Subcutaneous adipose tissue (tissue), 4 donors: Measurements from ENCODE around the gene SMIM17. TPM values are rescaled to one million over a fixed set of nuclear protein-coding genes. Genes with fewer than 3 reads are reported as not detected.

ENCODE experiments used
- total RNA-seq, 4 donors: library from RNA; depleted of rRNA; stranded (reverse); fragments of >200 nt; gene quantifications; one replicate each; pipeline ENCODE4 v1.1.0, GENCODE V29; 2016
- TF ChIP-seq, protein P1 (sequence below): fragments of 450-650 bp; IDR thresholded peaks from one replicate; pipeline ENCODE4 v1.5.1; 2016; ENCODE audit warnings: low read depth, mild to moderate bottlenecking, control low read depth, antibody characterized with exemption, moderate library complexity

SMIM17 gene
- total RNA-seq, 4 donors from 2014 or later, result not detected

DNA sequence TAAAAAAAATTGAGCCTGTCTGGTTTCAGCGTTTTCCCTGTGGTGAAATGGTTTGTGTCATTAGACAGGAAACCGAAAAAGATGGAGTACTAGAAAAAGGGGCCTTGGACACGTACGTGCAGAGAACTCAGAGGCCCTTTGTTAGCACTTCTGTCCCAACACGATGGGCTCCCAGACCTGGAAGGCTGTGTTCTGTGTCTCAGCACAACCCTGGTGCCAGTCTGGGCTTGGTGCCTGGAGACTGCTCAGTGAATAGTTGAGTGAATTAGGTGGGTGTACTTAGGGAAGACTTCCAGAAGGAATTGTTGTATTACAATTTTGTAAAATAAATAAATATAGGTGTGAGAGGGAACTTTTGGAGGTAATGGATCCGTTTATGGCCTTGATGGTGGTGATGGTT, 39.1 kb upstream of the SMIM17 start:
- TF ChIP-seq, protein P1, sequence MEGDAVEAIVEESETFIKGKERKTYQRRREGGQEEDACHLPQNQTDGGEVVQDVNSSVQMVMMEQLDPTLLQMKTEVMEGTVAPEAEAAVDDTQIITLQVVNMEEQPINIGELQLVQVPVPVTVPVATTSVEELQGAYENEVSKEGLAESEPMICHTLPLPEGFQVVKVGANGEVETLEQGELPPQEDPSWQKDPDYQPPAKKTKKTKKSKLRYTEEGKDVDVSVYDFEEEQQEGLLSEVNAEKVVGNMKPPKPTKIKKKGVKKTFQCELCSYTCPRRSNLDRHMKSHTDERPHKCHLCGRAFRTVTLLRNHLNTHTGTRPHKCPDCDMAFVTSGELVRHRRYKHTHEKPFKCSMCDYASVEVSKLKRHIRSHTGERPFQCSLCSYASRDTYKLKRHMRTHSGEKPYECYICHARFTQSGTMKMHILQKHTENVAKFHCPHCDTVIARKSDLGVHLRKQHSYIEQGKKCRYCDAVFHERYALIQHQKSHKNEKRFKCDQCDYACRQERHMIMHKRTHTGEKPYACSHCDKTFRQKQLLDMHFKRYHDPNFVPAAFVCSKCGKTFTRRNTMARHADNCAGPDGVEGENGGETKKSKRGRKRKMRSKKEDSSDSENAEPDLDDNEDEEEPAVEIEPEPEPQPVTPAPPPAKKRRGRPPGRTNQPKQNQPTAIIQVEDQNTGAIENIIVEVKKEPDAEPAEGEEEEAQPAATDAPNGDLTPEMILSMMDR, result no peak

- TF ChIP-seq, protein P1, result no peak
Measured at GRCh38 chr19:56608274-56608964, 34.5 kb upstream of the SMIM17 start.

- TF ChIP-seq, protein P1, result no peak
Measured at GRCh38 chr19:56611288-56611687, 31.7 kb upstream of the SMIM17 start.

GRCh38 chr19:56612737-56613136, 30.2 kb upstream of the SMIM17 start:
- TF ChIP-seq, protein P1, result no peak

DNA sequence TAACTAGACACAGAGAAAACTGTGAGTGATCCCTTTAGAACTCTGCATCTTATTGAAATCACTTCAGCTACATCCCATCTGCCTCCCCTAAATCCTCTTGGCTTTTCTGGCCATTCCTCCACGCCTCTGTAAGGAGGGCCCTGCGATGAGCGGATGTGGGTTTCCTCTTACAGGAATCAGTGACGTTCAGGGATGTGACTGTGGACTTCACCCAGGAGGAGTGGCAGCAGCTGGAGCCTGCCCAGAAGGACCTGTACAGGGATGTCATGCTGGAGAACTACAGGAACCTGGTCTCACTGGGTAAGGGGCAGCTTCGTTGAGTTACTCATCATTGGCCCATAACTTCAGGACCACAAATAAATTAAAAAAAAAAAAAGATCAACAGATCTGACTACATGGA, 29.3 kb upstream of the SMIM17 start:
- TF ChIP-seq, protein P1, result no peak

- TF ChIP-seq, protein P1, result no peak
Measured at GRCh38 chr19:56617531-56617930, 25.4 kb upstream of the SMIM17 start.

DNA sequence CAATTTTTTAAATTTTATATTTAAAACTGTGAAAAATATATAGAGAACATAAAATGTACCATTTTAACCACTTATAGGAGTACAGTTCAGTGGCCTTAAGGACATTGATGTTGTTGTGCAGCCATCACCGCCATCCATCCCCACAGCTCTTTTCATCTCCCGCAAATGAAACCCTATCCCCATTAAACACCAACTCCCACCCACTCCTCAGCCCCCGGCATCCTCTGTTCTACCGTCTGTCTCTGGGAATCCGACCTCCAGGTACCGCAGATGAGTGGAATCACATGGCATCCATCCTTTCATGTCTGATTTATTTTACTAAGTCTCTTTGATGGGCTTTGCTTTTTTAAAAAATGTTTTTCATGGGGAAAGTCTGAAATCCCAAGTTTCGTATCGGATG, 23.8 kb upstream of the SMIM17 start:
- TF ChIP-seq, protein P1, result no peak
